Kidney tubule cell (primary cell): ENCODE data around the gene COPS4.

Experiments
- DNase-seq: peaks from one replicate; pipeline ENCODE4 v3.0.0-alpha.2; 2018; ENCODE audit warnings: low spot score

Gene COPS4

DNA sequence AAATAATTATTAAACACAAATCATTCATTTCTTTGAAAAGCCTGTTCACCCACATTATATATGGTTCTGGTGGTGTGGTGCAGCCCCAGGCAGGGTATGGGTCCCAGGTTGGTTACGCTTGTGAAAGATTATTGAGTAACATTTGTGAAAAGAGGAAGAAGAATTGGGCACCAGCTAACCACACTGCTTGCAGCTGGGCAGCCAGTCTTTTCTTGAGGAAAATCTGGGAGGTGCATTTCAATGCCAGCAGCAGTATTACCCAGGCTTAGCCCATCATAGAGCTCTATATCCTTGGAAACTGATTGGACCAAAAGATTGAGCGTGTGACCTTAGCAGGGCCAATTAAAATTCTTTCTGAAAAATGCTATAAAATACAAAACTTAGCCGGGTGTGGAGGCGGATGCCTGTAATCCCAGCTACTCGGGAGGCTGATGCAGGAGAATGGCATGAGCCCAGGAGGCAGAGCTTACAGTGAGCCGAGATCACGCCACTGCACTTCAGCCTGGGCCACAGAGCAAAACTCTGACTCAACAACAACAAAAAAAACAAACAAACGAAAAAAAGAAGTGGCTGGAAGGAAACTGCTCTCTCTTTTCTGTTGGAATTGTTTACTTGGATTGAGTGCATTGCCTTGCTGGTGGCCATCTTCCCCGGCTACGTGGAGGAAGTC is 89.3 kb downstream of the COPS4 start:
- DNase-seq, result no peak
